Activated T-cell treated with anti-CD3 and anti-CD28 coated beads, Interleukin-2, amount 50 U/mL, for 1 hour (primary cell): ENCODE results near the gene SAMD4B.

Experiments used
- DNase-seq: peaks from one replicate; pipeline ENCODE4 v3.0.0-alpha.2; 2020

The SAMD4B gene

DNA sequence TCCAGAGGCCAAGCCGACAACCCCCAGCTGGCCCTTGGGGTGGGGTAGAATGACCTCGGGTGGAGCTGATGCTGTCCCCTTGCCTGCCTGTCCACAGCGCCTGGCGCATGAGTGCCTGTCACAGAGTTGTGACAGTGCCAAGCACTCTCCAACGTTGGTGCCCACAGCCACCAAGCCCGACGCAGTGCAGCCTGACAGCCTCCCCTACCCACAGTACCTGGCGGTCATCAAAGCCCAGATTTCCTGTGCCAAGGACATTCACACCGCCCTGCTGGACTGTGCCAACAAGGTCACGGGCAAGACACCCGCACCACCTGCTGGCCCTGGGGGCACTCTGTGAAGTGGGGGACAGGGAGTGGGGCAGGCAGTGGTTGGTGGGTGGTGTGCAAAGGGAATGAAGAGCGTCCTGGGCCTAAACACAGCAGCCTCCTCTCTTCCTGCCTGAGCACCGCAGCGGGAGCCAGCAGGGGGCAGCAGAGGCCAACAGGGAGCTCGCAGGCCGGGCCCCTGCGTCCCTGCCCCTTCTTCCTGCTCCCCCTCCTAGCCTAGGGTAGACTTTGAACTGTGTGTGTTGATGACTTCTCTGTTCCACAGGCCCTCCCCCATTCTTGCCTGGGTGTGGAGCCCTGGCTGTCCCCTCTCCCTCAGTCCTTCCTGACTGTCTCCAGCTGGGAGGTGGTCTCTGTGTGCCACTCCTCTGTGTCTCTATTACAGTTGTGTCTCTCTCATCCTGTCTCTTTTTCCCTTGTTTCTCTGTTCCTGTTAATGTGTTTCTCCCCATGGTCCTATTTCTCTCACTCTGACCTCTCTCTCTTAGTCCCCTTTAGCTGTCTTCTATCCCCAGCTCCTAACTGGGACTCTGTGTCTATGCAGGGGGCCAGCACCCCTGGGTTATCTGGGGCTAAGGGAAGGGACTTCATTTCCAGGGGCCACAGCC is 55.4 kb downstream of the SAMD4B start:
- peak; percentile 97 for DNase-seq

DNA sequence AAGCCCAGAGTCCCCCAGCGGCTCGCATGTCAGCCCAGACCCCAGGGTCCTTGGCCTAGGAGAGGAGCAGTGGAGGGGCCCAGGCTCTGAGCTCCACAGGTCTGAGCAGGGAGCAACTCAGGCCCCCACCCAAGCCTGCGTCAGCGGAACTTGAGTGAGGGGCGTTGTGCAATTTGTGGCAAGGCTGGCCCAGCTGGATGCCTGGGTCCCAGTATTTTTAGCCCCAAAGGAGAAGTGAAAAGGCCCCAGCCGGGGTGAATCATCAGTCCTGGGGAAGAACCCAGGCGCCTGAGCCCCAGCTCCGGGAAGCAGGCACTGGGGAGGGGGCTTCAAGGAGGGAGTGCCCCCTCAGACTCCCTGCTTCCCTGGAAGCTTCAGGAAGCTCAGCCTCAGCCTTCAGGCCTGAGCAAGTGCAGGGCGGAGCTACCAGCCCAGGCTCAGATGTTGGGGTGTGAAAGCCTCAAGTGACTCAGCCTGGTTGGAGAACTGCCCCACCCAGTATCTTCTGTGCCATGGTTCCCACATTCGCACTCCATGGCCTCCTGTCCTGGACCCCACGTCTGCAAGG is 56.2 kb downstream of the SAMD4B start:
- peak; percentile 68 for DNase-seq

DNA sequence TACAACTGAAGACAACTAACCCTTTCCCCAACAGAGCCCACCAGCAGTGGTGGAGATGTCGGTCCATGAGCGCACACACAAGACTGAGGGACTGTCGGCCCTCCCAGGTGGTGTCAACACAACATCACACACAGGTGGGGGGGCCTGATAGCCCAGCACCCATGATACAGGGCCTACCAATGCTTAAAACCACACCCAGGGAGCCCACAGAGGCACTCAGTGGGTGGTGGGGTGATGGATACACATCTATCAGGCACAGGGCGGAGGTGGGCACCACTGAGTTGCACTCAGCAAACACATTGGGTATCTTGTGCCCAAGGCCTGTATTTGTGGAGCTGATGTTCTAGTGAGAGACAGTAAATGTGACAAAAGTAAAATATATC is 57.4 kb downstream of the SAMD4B start:
- no peak for DNase-seq

DNA sequence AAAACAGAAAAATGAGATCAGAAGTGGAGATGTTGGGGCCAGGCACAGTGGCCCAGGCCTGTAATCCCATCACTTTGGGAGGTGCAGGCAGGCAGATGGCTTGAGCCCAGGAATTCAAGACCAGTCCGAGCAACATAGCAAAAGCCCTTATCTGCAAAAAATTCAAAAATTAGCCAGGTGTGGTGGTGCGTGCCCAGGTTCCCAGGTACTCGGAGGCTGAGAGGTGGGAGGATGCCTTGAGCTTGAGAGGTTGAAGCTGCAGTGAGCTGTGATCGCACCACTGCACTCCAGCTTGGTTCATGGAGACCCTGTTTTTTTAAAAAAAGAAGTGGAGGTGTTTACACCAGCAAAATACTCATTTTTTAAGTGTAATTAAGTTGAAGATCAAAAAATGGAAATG is 57.8 kb downstream of the SAMD4B start:
- no peak for DNase-seq

DNA sequence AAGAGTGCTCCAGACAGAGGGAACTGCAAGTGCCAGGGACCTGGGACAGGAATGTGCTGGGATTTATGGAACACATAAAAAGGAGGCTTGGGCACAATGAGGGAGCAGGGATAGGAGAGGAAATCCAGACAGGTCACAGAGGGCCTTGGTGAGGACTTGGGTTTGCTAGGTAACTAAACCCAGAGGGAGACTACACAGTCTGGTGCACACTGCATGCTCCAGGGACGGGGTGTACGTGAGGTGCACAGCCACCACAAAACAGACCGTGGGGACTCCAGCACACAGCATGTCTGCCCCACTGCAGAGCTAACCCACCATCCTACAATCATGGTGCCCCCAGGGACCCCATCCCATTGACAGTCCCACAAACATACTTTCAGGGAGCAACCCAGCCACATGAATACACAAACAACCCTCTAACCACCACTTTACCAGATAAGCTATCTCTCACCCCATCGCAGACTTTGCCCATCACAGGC is 58.9 kb downstream of the SAMD4B start:
- no peak for DNase-seq

DNA sequence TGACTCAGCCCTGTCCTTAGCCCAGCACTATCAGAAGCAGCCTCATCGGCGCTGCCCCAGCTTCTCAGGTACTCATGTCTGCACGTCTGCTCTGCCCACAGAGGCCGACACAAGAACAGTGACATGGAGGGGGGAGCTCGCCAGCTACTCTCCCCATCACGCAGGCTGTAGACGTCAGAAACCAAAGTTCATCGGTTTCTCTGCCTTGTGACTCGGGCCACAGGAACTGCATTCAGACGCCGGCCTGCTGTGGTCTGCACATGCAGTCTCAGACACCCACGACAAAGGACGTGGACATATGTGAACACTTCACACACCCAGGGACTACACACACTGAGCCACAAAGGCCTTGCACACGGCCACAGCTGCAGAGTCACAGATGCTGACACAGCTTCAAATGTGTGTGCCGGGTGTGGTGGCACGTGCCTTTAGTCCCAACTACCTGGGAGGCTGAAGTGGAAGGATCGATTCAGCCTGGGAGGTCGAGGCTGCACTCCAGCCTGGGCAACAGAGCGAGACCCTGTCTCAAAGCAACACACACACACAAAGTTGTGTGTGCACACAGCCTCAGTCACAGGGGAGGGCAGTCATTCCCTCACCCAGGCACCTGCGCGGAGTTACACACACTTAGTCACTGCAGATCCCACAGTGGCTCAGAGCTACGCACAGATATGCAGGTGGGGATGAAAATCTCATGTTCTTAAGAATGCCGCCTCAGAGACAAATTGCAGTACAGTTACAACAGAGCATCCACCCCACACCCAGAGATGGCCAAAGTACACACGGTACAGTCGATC is 59.5 kb downstream of the SAMD4B start:
- DNase-seq: peak; percentile 85

DNA sequence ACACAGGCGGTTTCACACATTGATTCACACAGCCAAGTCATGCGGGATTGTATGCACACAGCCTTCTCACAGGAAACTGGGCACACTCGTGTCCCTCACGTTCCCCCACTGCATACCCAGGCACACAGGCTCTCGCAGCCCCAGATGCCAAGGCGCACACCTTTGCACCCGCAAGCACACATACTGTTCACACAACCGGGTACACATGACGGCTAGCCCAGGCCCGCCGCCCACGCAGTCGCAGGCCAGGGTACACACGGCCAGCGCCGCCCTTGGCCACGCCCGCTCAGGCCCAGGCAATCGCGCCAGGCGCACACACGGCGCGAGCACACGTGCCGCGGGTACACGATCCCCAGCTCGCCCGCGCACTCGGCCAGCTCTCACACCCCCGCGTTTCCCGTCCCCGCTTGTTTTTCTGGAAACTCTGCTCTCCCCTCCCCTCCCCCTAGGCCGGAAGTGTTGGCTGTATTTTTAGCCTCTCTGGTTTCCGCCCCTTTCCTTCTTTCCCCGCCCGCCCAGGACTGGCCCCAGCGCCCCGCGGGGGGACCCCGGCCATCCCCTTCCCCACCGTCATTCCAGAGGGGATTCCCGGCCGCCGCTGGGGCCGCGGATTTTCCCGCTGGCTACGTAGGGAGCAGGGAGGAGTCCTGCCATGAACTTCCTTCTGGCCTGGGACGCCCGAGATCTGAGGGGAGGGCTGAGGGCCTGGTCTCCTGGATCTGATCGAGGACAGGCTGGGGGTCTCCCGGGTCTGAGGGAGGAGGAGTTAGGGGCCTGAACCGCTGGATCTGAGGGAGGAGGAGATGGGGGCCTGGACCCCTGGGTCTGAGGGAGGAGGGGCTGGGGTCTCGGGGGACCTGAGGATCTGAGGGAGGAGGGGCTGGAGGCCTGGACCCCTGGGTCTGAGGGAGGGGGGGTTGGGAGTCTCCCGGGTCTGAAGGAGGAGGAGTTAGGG is 60.4 kb downstream of the SAMD4B start:
- peak; percentile 80 for DNase-seq

DNA sequence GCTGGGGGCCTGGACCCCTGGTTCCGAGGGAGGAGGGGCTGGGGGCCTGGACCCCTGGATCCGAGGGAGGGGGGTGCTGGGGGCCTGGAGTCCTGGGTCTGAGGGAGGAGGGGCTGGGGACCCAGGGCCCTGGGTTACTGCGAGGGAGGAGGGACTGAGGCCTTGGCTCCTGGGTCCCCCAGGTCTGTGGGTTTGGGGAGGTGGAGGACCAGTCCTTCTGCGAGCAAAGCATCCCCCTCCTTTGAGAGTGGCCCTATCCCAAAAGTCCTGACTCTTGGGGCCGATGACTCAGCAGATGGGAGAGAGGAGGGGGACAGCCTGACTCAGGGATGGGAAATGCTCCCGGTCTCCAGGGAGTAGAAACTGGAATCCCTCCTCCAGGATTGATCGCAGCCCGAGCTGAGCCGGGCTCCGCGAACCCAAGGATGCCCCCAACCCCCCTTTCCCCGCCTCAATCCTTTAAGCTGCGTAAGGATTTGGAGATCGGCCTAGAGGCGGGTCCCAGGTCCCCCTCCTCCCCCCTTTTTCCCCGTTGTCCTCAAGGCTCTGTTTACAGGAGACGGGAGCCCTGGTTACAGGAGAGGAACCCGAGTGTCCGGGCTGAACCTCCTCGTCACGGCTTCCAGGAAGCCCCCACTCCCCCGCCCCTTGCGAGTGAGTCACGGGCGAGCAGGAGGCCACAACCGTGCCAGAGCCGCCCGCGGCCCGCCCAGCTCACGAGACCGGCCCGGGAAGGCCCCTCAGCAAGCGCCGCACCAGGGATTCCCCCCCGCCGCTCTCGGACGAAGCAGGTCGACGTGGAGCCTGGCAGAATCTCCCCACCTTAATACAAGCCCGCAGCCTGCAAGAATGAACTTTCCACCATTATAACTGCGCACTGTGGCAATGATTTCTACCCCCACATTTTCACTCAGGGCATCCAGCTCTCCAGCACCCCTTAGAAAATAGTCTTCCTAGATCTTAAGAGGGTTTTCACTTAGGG is 61.4 kb downstream of the SAMD4B start:
- DNase-seq: peak; percentile 97

DNA sequence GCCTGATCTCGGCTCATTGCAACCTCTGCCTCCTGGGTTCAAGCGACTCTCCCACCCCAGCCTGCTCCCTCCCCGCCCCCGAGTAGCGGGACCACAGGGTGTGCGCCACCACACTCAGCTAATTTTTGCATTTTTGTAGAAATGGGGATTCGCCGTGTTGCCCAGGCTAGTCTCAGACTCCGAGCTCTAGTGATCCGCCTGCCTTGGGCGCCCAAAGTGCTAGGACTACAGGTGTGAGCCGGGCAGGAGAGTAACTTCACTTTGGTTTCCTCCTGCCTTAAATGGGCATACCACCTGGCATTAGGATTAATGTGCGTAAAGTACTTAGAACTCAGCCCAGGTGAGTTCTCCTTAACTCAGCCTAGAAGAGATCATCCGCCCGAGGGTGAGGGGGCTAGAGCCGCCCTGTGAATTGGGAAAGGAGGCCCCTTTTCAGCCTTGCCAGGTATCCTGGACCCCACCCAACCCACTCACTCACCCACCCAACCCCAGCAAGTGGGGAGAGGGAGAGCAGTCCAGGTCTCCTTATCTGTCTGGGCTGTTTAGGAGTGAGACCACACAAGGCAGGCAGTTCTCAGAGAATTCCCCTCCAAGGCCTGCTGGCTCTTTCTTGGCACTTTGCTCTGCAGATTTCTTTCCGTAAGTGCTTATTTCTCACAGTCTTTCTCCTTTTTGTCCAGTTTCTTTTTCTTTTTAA is 63.2 kb downstream of the SAMD4B start:
- DNase-seq: peak; percentile 52

DNA sequence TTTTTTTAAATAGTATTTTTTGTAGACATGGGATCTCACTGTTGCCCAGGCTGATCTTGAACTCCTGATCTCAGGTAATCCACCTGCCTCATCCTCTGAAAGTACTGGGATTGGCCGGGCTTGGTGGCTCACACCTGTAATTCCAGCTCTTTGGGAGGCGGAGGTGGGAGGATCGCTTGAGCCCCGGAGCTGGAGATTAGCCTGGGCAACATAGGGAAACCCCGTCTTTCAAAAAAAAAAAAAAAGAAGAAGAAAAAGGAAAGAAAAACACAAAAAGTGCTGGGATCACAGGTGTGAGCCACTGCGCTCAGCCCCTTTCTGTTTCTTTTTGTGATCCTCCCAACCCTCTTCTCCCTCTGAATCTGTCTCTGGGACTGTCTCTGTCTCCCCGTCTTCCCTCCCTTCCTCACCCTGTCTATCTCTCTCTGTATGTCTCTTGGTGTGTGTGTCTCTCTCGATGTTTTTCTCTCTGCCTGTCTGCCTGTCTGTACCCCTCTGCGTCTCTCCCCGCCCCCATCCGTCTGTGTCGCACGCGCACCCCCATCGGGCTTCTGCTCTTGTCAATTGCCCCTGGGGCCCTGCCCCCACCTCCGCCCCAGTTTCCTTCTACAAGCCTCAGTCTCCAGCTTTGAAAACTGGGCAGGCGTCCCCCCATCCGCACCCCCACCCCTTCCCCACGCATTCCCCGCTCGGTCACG is 63.9 kb downstream of the SAMD4B start:
- DNase-seq: peak; percentile 90

DNA sequence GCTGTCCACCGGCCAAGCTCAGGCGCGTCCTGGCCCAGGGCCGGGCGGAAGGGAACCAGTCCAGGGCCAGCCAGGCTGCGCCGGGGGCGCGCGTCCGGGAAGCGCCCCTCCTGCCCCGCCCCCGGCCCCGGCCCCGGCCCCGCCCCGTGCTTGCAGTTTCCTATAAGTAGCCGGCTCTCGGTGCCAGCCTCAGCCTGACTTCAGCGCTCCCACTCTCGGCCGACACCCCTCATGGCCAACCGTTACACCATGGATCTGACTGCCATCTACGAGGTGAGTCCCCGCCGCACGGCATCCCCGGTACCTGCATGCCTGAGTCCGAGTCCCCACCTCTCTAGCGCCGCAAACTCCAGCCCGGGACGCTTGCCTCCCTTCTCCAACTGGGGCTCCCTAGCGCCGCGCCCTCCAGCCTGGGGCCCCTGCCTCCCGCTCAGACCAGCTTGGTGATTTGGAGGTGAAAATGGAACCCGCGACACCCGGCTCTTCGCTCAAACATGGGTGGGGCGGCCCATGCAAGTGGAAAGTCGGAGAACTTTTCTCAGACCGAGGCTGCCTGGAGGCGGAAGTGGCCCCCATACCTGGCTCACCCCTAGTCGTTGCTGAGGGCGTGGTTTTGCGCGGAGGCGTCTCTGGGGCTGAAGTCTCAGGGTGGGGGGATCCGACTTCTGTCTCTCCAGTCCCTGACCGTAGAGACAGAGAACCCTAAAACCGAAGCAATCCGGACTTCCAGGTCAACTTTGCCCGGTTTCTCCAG is 64.6 kb downstream of the SAMD4B start, which contains the start of gene ZFP36:
ZFP36 (plus strand) TSS at position 192 of the 754 bp plus-strand sequence; CDS start at position 250, 58 bp downstream.
- peak; percentile 92 for DNase-seq

DNA sequence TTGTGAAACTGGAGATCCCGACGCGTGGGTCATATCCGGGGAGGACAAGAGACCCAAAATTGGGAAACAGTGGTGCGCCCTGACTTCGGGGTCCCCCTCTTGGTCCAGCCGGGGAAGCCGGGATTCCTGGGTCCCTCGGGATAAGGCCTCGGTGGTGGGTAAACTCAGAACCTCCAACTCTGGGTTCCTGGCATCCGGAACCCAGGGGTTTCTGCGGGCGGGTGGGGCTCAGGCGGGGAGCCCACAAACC is 65.1 kb downstream of the SAMD4B start:
- no peak for DNase-seq

DNA sequence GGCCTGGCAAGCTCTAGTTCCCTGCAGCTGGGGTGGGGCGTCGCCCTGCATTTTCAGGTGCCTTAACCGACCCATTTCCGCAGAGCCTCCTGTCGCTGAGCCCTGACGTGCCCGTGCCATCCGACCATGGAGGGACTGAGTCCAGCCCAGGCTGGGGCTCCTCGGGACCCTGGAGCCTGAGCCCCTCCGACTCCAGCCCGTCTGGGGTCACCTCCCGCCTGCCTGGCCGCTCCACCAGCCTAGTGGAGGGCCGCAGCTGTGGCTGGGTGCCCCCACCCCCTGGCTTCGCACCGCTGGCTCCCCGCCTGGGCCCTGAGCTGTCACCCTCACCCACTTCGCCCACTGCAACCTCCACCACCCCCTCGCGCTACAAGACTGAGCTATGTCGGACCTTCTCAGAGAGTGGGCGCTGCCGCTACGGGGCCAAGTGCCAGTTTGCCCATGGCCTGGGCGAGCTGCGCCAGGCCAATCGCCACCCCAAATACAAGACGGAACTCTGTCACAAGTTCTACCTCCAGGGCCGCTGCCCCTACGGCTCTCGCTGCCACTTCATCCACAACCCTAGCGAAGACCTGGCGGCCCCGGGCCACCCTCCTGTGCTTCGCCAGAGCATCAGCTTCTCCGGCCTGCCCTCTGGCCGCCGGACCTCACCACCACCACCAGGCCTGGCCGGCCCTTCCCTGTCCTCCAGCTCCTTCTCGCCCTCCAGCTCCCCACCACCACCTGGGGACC is 65.6 kb downstream of the SAMD4B start:
- peak; percentile 72 for DNase-seq

DNA sequence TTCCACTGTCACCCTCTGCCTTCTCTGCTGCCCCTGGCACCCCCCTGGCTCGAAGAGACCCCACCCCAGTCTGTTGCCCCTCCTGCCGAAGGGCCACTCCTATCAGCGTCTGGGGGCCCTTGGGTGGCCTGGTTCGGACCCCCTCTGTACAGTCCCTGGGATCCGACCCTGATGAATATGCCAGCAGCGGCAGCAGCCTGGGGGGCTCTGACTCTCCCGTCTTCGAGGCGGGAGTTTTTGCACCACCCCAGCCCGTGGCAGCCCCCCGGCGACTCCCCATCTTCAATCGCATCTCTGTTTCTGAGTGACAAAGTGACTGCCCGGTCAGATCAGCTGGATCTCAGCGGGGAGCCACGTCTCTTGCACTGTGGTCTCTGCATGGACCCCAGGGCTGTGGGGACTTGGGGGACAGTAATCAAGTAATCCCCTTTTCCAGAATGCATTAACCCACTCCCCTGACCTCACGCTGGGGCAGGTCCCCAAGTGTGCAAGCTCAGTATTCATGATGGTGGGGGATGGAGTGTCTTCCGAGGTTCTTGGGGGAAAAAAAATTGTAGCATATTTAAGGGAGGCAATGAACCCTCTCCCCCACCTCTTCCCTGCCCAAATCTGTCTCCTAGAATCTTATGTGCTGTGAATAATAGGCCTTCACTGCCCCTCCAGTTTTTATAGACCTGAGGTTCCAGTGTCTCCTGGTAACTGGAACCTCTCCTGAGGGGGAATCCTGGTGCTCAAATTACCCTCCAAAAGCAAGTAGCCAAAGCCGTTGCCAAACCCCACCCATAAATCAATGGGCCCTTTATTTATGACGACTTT is 66.4 kb downstream of the SAMD4B start:
- DNase-seq: peak; percentile 70

DNA sequence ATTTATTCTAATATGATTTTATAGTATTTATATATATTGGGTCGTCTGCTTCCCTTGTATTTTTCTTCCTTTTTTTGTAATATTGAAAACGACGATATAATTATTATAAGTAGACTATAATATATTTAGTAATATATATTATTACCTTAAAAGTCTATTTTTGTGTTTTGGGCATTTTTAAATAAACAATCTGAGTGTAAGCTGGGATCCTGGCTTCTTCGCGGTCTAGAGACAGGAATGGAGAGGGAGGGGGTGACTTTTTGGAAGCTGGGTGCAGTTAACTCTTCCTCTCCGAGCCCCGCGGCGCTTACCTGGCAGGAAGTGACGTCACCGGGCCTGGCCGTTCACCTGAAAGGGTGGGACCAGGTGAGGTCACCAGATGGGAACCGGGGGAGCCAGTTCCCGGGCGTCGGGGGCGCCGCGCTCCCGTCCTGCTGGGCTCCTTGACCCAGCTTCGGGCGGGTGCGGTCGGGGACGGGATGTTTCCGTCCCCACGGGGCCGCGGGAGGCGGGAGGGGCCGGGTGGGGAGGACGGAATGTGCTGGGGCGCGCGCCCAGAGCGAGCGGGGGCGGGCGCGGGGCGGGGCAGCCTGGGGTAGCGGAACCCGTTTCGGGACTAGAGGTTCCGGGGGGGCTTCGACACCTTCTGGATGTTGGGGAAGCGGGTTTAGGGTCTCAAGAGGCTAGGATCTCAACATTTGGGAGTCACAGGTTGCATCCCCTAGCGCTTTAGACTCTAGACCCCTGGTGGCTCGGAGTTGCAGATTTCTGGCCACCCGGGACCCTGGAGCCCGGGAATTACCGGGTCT is 67.2 kb downstream of the SAMD4B start:
- peak; percentile 94 for DNase-seq

DNA sequence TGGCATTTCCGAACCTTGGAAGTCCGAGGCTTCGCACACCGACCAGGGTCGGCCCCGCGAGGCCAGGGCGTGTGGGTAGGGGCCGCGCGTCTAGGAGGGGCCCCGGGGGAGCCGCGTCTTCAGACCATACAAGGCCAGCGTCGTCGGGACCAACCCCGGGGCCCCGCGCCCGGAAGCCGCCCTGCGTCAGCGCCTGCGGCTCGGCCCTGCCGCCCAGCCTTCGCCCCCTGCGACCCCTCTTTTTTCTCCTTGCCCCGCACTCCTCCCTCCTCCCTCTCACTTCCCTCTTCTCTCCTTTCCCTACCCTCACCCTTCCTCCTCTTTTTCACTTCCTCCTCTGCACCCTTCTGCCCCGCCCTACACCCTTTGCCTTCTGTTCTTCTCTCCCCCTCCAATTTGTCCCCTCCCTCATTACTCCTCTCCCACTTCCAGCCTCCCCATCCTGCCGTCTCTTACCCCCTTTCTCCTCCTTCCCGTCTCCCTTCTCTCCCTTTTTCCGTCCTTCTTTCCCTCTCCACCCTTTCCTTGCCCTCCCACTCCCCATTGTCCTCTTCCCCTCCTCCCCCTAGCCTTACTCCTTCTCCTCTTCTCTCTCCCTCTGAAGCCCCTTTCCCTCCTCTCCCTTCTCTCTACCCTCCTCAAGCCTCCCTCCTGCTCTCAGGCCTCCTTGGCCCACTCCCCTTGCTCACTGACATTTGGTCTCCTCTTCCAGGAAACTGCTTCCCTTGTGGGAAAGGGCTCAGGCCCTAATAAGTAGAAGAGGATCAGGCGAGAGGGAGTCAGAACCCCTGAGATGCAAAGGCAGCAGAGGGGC is 68.0 kb downstream of the SAMD4B start:
- DNase-seq: peak; percentile 88
